ENCODE results near the gene TMEM255B.

TMEM255B gene

DNA sequence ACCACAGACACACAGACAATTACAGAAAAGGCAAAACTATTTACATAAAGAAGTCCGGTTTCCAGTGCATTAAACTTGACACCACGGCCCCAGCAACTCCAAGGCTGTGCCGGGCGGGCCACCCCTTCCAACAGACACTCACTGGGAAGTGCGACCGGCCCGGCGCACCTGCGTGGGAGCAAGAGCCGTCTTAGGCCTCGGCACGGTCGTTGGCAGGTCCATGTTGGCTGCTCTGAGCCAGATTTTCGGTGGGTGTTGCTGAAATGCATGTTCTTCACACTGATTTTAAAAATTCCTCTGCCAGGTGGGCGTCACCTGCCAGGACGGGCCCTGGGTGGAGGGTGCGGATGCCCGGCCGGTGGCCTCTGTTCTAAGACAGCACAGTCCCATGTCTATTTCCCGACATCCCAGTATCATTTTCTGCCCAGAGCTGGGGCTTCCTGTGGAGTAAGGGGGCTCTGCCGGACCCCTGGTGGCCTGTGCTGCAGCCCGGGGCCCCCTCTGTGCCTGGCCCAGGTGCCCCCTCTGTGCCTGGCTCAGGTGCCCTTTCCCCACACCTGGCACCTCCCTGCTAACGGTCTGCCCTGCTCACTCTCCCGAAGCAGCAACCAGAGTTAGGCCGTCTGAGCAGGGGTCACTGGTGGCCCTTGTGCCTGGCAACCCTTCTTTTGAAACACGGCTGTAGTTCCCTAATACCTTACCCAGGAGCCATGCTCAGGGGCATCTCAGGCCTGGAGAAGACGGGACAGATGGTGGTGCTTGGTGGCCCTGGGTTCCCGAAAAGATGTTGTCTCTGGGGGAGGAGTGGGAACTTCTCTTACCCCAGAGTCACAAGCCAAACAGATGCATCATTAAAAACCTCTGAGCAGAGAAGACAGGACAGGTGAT lies 9.2 kb downstream of the TMEM255B start:
- no peak for DNase-seq (ENCODE audit: low read depth in 2 of 2)

DNA sequence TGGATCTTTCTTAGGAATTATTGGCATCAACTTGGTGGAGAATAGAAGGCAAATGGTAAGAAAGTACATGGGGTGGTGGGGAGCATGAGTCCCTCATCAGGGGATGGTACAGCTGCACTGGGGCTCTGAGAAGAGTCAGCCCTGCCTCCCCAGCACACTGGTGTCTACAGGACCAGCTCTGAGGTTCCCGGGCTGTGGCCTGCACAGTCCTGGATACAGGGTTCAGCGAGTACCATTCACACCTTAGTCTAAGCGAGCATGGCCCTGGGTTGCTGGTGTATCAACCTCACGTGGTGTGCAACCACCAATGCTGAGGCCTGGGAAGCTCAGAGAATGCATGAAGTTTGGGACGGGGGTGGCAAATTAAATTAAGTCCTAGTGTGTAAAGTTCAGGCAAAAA lies 10.1 kb downstream of the TMEM255B start:
- no peak for DNase-seq (ENCODE audit: low read depth in 2 of 2)

DNA sequence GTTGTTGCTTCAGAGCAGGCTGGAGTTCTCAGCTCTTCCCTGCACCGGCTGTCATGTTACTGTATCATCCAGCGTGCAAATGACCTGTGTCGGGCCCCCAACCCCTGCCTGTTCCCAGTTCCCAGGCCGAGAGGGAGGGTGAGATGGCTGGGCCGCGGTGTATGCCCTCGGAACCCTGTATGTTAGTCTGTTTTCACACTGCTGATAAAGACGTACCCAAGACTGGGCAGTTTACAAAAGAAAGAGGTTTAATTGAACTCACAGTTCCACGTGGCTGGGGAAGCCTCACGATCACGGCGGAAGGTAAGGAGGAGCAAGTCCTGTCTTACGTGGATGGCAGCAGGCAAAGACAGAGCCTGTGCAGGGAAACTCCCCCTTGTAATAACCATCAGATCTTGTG lies 10.9 kb downstream of the TMEM255B start:
- DNase-seq (ENCODE audit: low read depth in 2 of 2): no peak

DNA sequence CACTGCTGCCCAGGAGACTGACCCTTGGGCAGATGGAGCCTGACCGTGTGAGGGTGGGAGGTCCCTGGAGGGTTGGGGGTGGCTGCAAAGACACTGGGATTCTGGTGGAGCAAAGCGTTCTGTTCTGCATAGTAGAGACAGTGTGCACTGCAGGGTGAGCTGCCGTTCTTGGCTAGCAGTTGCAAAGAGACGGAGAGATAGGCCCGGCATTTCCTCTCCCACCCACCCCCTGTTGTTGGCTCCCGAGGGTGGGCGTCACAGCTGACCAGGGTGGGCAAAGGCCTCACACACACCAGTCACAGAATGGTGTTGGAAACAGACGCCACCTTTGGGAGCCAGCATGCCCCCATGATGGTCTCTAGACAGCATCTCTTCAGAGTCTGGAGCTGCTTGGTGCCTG lies 11.4 kb downstream of the TMEM255B start:
- DNase-seq (ENCODE audit: low read depth in 2 of 2): no peak

DNA sequence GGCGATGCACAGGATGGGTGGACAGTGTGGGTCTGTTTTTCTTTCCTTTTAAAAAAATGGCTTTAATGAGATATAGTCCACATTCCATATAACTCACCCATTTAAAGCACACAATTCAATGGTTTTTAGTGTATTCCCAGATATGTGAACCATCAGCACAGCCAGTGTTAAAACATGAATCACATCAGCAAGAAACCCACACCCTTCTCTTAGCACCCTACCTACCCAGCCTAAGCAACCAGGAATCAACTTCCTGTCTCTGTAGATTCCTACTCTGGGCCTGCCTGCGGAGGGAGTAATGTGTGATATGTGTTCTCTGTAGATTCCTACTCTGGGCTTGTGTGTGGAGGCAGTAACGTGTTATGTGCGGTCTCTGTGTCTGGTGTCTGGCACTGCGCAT lies 11.9 kb downstream of the TMEM255B start:
- DNase-seq (ENCODE audit: low read depth in 2 of 2): no peak

DNA sequence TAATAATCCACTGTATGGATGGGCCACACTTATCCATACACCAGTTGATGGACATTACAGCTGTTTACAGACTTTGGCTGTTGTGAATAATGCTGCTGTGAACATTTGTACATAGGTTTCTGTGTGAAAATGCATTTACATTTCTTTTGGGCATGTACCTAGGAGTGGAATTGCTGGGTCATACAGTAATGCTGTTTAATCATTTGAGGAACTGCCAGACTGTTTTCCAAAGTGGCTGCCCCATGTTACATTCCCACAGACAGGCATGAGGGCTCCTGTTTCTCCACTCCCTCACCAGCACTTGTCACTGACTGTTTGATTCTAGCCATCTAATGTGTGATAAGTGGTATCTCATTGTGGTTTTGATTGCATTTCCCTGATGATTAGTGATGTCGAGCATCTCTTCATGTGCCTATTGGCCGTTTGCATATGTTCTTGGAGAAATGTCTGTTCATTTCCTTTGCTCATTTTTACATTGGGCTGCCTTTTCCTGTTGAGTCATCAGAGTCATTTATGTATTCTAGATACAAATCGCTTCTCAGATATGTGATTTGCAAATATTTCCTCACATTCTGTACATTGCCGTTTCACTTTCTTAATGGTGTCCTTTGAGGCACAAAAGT lies 12.8 kb downstream of the TMEM255B start:
- no peak for DNase-seq (ENCODE audit: low read depth in 2 of 2)

DNA sequence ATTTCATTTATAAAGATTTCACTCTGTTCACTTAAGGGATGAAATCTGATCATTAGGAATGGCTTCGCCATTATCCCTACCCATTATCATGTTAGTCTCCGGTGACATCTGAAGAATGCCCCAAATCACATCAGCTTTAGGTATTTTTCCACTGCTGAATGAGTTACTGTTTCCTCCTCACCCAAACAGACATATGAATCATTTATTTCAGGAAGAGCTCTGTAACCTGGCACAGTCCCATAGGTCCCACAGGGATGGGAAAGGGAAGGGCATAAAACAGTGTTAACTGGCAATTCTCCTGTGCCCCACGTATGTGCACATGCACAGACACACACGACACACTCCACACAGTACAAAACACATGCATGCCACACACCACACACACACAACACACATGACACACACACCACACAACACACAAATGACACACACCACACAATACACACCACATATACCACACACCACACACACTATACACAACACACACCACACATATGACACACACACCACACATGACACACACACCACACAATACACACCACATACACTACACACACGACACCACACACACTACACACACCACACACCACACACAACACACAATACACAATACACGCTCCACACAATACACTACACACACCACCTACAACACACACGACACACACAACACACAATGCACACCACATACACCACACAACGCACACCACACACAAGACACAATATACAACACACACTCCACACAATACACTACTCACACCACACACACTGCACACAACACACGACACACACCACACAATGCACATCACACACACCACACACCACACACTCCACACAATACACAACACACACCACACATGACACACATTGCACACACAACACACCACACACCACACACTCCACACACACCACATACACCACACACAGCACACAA lies 15.4 kb downstream of the TMEM255B start:
- DNase-seq (ENCODE audit: low read depth in 2 of 2): no peak

DNA sequence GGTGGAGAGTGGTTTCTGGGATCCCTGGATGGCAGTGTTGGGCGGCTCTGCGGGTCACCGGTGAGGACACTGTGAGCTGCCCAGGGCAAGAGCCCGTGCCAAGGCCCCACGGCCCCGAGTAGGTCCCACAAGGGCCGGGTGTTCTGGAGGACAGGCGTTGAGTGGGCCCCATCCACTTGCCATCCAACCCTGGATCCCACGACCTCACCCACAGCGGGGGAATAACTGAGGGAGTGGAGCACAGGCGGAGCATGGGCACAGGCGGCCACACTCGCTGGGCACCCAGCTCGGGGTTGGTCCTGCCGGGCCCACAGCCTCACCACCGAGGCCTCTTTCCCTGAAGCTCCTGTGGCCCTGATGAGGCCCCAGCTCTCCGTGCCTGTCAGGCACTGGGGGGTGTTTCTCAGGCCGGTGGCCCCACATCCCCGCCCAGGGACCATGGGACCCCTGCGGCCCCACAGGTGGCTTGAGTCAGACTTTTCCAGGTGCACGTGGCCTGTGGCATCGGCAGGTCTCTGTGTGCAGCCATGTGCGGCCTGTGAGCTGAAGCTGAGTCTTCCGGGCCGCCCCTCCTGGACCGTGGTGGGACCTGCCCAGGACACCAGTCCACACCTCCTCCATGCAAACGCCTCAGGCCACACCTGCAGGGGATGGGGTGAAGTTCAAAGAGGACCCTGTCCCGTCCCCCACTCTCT lies 16.6 kb downstream of the TMEM255B start:
- DNase-seq (ENCODE audit: low read depth in 2 of 2): no peak

DNA sequence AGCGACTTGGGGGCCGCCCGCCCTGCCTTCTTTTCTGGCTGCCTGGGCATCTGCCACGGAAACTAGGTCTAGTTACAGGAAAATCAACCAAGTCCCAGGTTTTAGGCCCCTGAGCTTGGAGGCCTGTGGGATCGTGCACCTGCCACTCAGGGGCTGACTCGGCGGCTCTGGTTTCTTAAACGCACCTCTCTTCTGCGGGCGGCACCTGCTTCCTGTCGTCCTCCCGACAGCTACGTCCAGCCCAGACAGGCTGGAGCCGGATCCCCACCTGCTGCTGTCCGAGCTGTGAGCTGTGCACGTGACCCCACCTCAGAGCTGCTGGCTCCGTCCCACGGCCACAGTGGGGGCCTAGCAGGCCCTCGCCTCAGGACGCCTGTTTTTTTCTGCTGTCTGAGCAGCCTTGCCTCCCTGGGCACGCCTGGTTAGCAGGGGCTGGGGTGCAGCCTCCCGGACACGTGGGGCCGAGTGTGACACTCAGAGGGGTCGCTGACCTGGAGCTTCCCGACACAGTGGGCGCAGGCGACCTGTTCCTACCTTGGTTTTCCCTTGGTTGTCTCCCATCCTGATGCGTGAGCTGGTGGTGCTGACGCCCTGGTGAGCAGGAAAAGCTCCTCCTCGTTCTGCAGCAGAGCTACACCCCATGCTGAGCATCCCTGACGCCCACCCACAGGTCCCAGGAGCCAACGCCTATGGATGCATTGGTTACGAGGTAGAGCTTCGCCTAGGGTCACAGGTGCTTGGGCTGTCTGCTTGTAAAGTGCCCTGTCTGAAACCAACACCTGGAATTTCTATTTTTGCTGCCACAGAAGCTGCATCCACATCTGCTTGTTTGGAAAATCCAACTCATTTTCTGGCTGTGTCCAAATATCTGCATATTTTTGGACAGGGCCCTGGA lies 17.5 kb downstream of the TMEM255B start:
- DNase-seq (ENCODE audit: low read depth in 2 of 2): no peak

DNA sequence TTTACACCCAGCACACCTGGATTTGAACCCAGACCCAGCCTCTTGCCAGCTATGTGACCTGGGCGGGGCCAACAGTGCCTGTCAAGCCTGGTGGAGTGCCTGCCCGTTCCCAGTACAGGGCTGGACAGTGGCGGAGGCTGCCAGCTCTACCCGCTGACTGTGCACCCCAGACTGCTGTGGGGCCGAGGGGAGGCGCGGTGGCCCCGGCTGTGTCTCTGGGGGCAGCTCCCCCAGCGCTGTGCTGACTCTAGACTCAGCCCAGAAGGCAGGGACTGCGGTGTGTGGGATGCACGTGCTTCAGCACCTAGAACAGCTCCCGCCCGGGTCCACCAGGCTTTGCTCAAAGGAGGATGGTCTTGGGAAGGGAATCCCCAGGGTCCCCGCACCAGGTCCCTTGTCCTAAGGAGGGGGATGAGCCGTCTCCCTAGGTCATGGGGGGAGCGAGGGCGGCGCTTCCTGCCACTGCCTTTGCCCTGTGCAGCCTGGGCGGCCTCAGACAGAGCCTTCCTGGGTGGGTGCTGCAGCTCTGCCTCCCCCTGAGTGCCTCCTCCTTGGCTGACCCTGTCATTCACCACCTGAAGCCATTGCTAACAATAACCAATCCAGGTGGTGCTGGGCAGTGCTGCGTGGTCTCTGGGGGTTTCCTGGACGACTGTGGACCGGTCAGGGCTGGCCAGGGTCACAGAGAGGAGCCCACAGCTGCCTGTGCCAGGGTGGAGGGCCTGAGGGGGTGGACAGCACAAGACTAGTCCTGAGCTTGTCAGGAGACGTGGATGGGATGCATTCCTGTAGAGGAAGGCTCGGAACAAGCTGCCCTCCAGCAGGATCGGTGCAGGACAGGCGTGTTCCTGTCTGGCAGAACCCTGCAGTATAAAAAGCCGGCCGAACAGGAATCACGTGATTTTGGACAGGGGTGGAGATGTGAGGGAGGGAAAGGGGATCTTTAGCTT lies 18.6 kb downstream of the TMEM255B start:
- DNase-seq (ENCODE audit: low read depth in 2 of 2): no peak

DNA sequence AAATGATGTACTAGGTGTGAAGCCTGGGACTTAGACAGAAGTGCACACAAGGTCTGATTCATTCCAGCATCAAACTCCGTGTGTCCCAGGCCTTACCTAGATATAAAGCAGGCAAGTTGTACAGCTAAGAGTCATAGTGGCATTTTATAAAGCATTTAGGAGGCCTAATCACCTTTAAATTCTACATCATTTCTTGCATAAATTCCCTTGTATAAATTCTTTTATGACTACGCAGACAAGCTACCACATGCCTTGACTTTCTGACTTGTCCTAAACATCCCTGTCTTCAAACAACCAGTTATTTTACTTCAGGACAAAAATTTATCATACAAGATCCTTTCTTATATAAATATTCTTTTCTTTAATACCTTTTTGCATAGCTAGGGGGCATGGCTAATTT lies 22.5 kb downstream of the TMEM255B start:
- DNase-seq (ENCODE audit: low read depth in 2 of 2): no peak

DNA sequence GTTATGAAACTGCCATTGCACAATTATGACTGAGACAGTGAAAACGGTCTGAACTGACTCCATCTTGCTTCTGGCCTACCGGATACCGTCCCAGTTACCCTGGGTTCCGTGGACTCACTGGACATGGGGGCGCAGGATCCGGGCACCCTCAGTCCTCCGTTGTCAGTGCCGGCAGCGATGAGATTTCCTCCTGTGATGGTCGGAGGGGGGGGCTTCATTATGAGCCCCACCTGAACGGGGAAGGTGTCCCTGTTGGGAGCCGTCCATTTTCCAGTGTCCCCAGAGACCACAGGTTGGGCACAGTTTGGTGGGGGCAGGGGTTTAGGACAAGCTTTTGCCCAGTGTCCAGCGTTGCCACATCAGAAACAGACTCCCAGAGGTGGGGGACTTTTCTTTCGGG lies 23.4 kb downstream of the TMEM255B start:
- DNase-seq (ENCODE audit: low read depth in 2 of 2): no peak

DNA sequence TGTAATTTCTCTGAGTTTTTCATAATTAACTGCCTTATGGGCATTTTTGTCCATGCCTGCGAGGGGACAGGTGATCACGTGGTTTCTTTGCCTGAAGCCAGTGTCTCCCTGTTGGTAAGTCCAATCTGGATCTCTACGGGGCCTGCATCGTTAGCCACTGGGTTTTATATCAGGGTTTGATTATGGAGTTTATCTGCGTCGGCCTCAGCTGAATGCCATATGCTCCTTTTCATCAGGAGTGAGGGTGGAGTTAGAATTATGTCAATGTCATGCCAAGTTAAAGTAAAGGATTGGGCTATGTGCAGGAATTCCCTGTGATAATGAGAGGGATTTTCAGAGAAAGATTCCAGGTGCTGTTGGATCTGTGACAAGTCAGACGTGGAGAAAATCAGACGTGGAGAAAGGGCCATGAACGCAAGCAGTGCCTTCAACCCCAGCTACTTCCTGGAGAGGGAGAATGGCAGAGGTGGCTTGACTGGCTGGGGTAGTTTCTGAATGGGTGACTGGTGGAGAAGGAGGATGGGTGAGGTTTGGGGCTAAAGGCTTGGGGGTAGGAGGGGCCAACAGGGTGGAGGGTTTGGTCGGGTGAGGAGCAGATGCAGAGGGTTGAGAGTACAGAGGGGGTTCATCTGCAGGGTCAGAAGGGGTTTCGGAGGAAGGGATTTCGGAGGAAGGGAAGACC lies 24.3 kb downstream of the TMEM255B start:
- no peak for DNase-seq (ENCODE audit: low read depth in 2 of 2)

DNA sequence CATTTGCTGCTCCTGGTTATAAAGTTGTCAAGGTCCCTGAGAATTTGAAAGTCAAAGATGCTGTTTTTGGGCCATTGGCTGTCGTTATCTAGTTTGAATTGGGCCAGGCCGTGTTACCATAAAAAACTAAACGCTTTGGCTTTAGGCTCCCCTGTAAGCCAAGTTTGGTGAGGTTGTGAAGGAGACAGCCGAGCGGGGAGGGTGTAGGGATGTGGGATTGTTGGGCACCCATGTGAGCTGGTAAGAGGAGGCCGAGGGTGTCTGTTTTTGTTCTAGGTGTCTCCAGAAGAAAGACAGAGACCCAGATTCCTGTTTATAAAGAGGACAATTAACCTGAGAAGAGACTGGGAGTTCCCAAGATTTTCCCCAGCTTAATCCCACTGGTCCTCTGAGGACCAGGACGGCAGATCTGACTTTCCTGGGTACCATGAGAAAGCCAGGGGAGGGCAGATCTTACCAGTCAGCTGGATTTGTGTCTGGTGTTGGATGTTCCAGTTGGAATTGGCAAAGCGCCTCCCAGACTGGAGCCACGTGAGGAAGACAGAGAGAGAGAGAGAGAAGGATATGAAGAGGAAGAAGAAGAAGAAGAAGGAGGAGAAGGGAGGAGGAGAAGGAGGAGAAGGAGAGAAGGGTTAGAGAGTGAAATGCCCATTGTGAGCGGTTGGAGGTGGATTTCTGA lies 25.1 kb downstream of the TMEM255B start:
- DNase-seq (ENCODE audit: low read depth in 2 of 2): no peak

DNA sequence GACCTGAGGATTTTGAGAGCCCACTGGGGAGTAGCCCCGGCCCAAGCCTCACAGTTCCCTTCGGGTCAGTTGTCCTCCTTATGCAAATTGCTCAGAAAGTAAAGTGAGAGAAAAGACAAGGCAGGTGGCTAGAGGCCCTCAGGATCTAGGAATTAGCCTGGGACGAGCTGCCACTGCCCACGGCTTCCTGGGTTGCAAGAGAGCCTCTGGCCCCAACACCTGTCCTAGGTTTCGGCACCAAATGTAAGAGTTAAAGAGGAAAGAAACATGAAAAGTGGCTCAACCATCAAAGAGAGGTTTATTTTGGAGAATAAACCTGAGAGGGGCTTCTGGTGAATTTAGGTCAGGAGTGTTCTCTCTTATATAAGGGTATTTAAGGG lies 25.6 kb downstream of the TMEM255B start:
- no peak for DNase-seq (ENCODE audit: low read depth in 2 of 2)

DNA sequence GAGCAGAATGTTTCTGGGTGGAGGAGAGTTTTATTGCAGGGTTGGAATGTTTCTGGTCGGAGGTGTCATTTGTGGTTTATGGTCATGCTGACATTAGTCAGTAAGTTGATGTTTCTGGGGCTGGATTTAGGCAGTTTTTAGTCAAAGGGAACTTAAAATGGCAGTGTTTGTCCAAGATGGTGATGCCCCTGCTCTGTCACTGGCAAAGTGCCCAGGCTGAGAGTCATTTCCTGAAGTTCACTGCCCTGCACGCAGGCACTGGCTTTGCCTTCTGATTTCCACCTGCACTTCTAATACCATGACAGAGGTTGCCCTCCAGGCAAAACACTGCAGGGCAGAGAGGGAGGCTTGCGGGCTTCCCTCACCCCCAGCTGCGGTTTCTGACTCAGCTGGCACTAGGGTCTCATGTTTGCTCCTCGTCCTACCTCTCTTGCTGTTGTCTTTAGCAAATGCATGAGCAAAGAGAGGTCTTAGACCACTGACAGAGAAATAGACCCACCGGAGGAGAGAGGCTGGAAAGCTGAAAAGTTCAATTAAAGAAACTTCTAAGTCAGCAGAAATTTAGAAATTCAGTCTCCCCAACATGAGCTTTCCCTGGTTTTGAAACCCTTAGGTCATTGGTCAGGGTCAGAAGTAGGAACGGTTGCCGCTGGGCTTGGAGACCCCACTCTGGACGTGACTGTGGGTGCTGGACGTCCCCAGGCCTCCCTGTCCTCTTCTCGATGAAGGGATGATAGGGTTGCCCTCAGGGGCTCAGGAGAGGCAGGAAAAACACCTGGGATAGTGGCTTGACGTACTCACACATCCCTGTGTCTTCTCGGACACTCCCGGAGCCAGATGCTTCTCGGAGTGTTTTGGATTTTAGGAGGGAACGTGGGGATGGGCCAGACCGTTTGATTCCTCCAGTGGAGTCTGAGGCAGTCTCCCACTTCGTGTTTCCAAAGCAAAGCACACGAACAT lies 26.3 kb downstream of the TMEM255B start:
- no peak for DNase-seq (ENCODE audit: low read depth in 2 of 2)

DNA sequence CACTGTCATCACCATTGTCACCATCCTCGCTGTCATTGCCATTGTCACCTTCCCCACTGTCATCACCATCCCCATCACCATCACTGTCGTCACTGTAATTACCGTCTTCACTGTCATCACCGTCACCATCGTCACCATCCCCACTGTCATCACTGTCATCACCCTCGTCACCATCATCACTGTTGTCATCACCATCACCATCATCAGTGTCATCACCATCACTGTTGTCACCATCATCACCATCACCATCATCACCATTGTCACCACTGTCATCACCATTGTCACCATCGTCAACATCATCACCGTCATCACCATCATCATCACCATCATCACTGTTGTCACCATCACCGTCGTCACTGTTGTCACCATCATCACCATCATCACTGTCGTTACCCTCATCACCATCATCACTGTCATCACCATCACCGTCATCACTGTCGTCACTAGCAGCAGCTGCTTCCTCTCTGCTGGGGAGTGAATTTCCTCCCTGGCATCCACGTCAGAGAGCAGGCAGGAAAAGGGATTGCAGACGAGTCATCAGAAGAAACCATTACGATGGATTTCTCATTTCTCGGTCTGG lies 27.3 kb downstream of the TMEM255B start:
- DNase-seq (ENCODE audit: low read depth in 2 of 2): no peak

Data from stimulated activated CD8-positive, alpha-beta memory T cell treated with anti-CD3 and anti-CD28 coated beads, Interleukin-2, amount 100 ng/mL, for 1 hour (primary cell).